AG09309 (cell line): ENCODE results near the gene IMPDH2.

Experiments used
- DNase-seq: peaks from one replicate; pipeline ENCODE4 v3.0.0-alpha.2; 2010; ENCODE audit warnings: low read depth
- H3K4me3 ChIP-seq: 2 replicates; pipeline ENCODE4 v1.5.1; 2011; ENCODE audit warnings: mild to moderate bottlenecking, low read depth, low read length, moderate library complexity; ENCODE audit not compliant: control insufficient read depth
- CTCF ChIP-seq: IDR thresholded peaks from 2 replicates; pipeline ENCODE4 v1.5.1; 2011; ENCODE audit warnings: mild to moderate bottlenecking, low read depth, low read length, inconsistent platforms; ENCODE audit not compliant: insufficient read depth, control insufficient read depth; ENCODE audit errors: missing control alignments

Gene IMPDH2

GRCh38 chr3:49022688-49023171 is 6.5 kb downstream of the IMPDH2 start:
- TF ChIP-seq CTCF: no peak
- H3K4me3 ChIP-seq: peak overlapping the region; percentile 76
- DNase-seq: no peak

DNA sequence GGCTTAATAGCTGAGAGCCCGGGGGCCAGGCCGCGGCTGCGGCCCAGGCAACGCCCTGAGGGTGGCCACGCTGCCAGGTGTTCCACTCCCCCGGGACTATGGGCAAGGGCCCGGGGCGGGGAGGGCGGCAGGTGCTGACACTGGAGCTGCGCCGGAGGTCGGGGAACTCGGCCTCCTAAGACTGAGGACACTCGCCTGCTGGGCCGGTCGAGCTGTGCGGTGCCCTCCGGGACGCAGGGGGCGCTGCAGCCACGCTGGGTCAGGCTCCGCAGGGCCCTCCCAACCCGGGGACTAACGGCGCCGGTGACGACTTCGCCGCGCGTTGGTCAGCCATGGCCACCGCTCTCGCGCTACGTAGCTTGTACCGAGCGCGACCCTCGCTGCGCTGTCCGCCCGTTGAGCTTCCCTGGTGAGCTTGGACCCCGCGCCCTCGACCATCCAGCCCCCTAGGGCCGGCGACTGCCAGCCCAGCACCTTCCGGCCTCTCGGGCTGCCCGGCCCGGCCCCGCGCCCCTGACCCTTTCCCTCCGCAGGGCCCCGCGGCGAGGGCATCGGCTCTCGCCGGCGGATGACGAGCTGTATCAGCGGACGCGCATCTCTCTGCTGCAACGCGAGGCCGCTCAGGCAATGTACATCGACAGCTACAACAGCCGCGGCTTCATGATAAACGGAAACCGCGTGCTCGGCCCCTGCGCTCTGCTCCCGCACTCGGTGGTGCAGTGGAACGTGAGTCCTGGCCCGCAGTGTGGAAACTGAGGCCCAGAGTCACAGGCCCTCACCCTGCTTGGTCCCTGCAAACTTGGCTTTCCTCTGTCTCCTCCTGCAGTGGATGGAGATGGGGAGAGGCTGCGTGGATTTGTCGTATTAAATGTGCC is 7.1 kb downstream of the IMPDH2 start, which contains the start of gene NDUFAF3:
Gene NDUFAF3 (plus strand): TSS at position 309 of the 875 bp plus-strand sequence. CDS start 24 bp downstream, at position 333.
- DNase-seq: peak; percentile 73
- TF ChIP-seq CTCF: peak; percentile 89
- peak within 1 kb of the TSS; percentile 76 for H3K4me3 ChIP-seq

DNA sequence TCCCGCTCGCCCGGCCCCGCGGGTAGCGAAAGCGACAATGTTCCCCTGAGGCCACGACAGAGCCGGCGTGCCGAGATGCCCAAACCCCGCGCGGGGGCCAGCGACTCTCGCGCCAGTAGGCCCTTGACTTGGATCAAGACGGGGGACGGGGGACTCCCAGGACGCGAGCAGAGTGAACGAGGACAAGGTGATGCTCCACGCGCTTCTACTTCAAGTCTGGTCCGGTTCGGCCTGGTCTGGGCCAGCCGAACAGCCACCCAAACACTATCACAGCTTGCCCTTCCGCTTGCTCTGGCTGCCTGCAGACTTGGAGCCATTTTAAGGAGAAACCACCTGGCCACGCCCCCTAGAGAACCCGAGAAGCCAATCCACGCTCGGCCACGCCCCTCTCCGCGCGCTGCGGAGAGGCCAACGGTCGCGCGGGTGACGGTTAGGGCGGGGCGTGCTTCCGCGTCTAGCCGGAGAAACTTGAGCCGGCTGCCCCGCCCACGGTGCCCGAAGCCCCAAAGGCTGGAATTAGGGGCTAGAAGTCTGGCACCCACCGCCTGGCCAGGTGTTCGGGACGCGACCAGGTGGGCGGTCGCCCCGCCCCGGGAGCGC is 7.9 kb downstream of the IMPDH2 start:
- H3K4me3 ChIP-seq: peak overlapping the region; percentile 76
- DNase-seq: peak; percentile 88
- no peak for TF ChIP-seq CTCF

DNA sequence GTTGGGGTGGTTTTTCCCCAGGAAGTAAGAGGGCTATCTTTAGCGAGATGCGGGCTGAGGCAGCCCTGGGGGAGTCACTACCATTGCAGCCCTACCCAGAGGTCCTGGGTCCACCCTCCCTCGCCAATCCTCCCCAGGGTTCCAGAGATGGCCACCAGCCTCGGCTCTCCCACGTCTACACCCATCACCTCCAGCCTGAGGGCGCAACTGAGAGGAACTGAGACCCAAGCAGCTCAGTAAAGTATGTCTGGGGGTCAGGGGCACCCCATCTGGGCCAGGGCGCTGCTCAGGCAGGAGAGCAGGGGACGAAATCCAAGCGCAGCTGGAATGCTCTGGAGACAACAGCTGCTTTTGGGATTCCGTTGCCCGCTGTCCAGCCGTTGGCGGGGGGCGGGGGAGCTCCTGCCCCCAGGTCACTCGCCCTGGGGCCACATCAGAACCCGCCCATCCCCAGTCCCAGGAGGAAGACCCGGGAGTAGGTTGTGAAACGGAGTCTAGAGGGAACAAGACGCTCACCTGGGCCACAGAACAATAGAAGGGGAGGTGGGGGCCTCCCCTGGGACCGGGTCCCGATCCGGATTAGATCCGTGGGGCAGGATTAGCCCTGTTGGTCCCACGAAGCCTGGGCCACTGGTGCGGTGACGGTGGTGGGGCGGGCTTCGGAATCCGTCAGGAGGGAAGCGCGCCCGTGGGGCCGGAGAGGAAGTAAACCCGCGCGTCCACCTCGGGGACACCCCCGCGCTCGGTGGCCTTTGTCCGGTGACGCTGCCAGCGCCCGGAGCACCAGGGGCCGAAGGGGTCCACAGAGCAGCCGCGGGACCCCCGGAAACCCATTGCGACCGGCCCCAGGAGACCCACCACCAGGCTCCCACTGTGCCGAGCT is 8.6 kb downstream of the IMPDH2 start:
- H3K4me3 ChIP-seq: peak overlapping the region; percentile 76
- no peak for DNase-seq
- no peak for TF ChIP-seq CTCF

- TF ChIP-seq CTCF: no peak
- peak overlapping the region; percentile 76 for H3K4me3 ChIP-seq
- DNase-seq: no peak
Measured at GRCh38 chr3:49019941-49020329, 9.3 kb downstream of the IMPDH2 start.

DNA sequence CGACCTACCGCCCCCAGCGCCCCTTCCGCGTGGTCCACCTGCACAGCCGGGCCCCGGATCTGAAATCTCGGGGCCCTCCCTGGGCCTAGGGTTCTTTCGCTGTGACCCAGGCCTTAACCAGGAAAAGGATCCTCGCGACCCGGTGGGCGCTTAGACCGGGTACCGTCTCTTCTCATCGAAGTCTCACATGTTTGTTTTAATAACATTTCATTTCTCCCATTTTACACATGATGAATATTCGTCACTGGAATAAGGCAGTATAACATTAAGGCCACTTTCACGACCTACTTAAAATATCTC is 10.5 kb downstream of the IMPDH2 start:
- no peak for TF ChIP-seq CTCF
- H3K4me3 ChIP-seq: peak overlapping the region; percentile 79
- no peak for DNase-seq
